Testis (tissue), 3 donors: Measurements from ENCODE around the gene P2RY11. TPM values are rescaled to one million over a fixed set of nuclear protein-coding genes. Genes with fewer than 3 reads are reported as not detected.

ENCODE experiments used
- DNase-seq: peaks from one replicate; pipeline ENCODE4 v3.0.0-alpha.2; 2019
- H3K27ac ChIP-seq, 2 donors: fragments of 200-600 bp; sonication (generic); one replicate each; pipeline ENCODE4 v1.5.1; 2019
- H3K27me3 ChIP-seq: fragments of 200-600 bp; sonication (generic); one replicate; pipeline ENCODE4 v1.5.1; 2019
- H3K36me3 ChIP-seq: fragments of 200-600 bp; sonication (generic); one replicate; pipeline ENCODE4 v1.5.1; 2017; ENCODE audit warnings: low read depth; ENCODE audit errors: missing control alignments
- H3K4me1 ChIP-seq: fragments of 200-600 bp; sonication (generic); one replicate; pipeline ENCODE4 v1.5.1; 2019
- H3K4me3 ChIP-seq, 2 donors: fragments of 200-600 bp; sonication (generic); one replicate each; pipeline ENCODE4 v1.5.1; 2017 to 2019
- H3K9me3 ChIP-seq: fragments of 200-600 bp; sonication (generic); one replicate; pipeline ENCODE4 v1.5.1; 2017
- POLR2A ChIP-seq: fragments of 450-650 bp; IDR thresholded peaks from one replicate; pipeline ENCODE4 v1.6.1; 2017; ENCODE audit warnings: antibody characterized with exemption, mild to moderate bottlenecking, moderate library complexity
- WGBS, 2 donors: methylation state at CpG; one replicate each; pipeline ENCODE4 v1.1.5; 2018; 5-methylcytosine and 5-hydroxymethylcytosine counted together
- intact Hi-C: fragments of 100-400 bp; cut with DNase I; formaldehyde crosslinking; loops from one replicate; pipeline ENCODE4 v1.15.1; 2023; ENCODE audit warnings: low total_unique reads
- polyA plus RNA-seq: library from polyadenylated mRNA; stranded (reverse); fragments of 350-450 nt; fragmentation: Illumina TruSeq; extraction: RNeasy Lipid Tissue Mini Kit (QIAGEN cat#74804); gene quantifications from one replicate; pipeline ENCODE4 v1.2.3, GENCODE V29; 2014; ENCODE audit warnings: low read depth, low replicate concordance; ENCODE audit not compliant: insufficient read depth
- total RNA-seq, 2 donors: library from RNA; depleted of rRNA; stranded (reverse); fragments of >200 nt; gene quantifications; one replicate each; pipeline ENCODE4 v1.2.3, GENCODE V29; 2016
- TF ChIP-seq, protein P1 (sequence below), 3 experiments: fragments of 450-650 bp in 2 of 3; fragments of 200-600 bp in 1 of 3; sonication (generic) in 1 of 3; IDR thresholded peaks; one replicate each; pipeline ENCODE4 v1.5.1; 2016 to 2019; ENCODE audit warnings: antibody characterized with exemption in 3 of 3, mild to moderate bottlenecking in 2 of 3, moderate library complexity in 1 of 3

P2RY11 gene
- total and polyA plus RNA-seq, 3 donors from 2014 or later, result 16.3 to 27.8 (median 25.0) TPM

DNA sequence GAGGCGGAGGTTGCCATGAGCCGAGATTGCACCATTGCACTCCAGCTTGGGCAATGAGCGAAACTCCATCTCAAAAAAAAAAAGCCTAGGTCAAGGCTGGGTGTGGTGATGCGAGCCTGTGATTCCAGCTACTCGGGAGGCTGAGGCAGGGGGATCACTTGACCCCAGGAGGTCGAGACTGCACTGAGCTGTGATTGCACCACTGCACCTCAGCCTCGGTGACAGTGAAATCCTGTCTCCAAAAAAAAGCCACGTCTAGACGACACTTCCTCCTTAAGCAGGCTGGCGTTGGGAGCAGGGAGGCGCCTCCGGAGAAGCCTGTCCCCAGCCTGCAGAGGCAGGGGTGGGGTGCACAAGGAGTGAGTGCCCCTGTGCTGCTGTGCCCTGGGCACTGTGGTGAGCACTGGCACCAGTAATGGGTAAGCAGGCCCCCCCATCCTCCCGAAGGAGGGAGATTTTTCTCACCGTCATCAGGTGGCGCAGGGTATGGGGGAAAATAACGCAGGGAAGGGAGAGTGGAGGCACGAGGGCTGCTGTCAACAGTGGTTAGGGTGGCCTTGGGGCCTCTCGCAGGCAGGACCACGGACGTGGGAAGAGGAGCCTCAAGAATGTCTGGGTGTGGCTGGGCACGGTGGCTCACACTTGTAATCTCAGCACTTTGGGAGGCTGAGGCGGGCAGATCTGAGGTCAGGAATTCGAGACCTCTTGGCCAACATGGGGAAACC, 706 bp downstream of the P2RY11 start:
- no peak overlapping the region for H3K4me3 ChIP-seq
- H3K9me3 ChIP-seq, result no peaks in the 10 kb centered on the region
- 61 to 66% methylated on average over 17 to 23 of the region's 23 CpGs for WGBS, 2 donors
- TF ChIP-seq, protein P1, sequence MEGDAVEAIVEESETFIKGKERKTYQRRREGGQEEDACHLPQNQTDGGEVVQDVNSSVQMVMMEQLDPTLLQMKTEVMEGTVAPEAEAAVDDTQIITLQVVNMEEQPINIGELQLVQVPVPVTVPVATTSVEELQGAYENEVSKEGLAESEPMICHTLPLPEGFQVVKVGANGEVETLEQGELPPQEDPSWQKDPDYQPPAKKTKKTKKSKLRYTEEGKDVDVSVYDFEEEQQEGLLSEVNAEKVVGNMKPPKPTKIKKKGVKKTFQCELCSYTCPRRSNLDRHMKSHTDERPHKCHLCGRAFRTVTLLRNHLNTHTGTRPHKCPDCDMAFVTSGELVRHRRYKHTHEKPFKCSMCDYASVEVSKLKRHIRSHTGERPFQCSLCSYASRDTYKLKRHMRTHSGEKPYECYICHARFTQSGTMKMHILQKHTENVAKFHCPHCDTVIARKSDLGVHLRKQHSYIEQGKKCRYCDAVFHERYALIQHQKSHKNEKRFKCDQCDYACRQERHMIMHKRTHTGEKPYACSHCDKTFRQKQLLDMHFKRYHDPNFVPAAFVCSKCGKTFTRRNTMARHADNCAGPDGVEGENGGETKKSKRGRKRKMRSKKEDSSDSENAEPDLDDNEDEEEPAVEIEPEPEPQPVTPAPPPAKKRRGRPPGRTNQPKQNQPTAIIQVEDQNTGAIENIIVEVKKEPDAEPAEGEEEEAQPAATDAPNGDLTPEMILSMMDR (IDR thresholded peaks at IDR 0.05), result no peak
- no peak for TF ChIP-seq POLR2A
- no peaks in the 10 kb centered on the region for H3K36me3 ChIP-seq
- no peak overlapping the region for H3K27ac ChIP-seq
- H3K27me3 ChIP-seq, result no peaks in the 10 kb centered on the region
- H3K4me1 ChIP-seq, result peaks cover under 1% of the 10 kb centered on the region
- intact Hi-C loops, result loop anchor here (10.0 kb wide), 1 partner anchor 133 kb away; no protein-coding TSS in a partner anchor
- no peak for DNase-seq

DNA sequence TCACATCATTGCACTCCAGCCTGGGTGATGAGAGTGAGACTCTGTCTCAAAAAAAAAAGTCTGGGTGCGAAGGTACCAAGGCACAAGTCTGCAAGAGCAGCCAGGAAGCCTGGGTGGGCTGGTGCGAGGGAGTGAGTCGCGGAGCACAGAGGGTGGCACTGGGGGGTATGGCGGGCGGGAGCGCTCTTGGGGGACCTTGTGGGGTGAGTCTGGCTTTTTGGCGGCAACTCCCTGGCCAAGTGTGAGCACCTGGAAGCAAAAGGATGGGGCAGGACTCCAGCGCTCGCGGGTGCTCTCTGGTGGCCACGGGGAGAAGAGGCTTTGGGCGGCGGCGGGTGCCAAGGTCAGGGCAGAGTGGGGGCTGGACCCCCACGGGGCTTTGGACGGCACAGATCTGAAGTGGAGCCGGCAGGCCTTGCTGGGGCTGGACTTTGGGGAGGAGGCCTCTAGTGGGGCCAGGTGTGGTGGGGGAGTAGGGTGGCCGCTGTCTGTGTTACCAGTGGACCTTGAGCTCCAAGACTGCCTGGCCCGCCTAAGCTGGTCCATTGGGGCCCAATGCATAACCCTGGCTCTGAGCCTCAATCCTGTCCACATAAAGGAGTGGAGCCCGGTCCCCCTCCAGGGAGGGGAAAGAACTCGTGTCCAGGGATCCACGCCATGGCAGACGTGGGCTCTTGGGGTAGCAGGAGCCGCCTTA, 1.6 kb downstream of the P2RY11 start:
- no peaks in the 10 kb centered on the region for H3K27me3 ChIP-seq
- H3K4me1 ChIP-seq, result no peaks in the 10 kb centered on the region
- no peak overlapping the region for H3K4me3 ChIP-seq
- TF ChIP-seq, protein P1 (IDR thresholded peaks at IDR 0.05), result peak; percentile 11 to 50 (median 39)
- TF ChIP-seq POLR2A, result no peak
- no peaks in the 10 kb centered on the region for H3K9me3 ChIP-seq
- intact Hi-C loops, result loop anchor here (10.0 kb wide), 1 partner anchor 132 kb away; no protein-coding TSS in a partner anchor
- WGBS, 2 donors, result 35 to 68% methylated on average over 8 to 25 of the region's 25 CpGs
- no peak overlapping the region for H3K27ac ChIP-seq
- H3K36me3 ChIP-seq, result no peaks in the 10 kb centered on the region
- DNase-seq, result peak; percentile 41

DNA sequence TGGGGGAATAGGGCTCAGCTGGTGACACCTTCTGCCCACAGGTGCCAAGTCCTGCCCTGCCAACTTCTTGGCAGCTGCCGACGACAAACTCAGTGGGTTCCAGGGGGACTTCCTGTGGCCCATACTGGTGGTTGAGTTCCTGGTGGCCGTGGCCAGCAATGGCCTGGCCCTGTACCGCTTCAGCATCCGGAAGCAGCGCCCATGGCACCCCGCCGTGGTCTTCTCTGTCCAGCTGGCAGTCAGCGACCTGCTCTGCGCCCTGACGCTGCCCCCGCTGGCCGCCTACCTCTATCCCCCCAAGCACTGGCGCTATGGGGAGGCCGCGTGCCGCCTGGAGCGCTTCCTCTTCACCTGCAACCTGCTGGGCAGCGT, 2.1 kb downstream of the P2RY11 start:
- Histone ChIP-seq H3K27ac (no peak overlapping the region), H3K4me3 (no peak overlapping the region), H3K36me3 (no peaks in the 10 kb centered on the region), H3K27me3 (no peaks in the 10 kb centered on the region), H3K9me3 (no peaks in the 10 kb centered on the region), H3K4me1 (peaks cover 2% of the 10 kb centered on the region)
- intact Hi-C loops, result loop anchor here (10.0 kb wide), 1 partner anchor 131 kb away; no protein-coding TSS in a partner anchor
- DNase-seq, result no peak
- 83 to 84% methylated on average over 11 to 18 of the region's 19 CpGs for WGBS, 2 donors
- TF ChIP-seq POLR2A, result no peak
- TF ChIP-seq, protein P1 (IDR thresholded peaks at IDR 0.05), result no peak

DNA sequence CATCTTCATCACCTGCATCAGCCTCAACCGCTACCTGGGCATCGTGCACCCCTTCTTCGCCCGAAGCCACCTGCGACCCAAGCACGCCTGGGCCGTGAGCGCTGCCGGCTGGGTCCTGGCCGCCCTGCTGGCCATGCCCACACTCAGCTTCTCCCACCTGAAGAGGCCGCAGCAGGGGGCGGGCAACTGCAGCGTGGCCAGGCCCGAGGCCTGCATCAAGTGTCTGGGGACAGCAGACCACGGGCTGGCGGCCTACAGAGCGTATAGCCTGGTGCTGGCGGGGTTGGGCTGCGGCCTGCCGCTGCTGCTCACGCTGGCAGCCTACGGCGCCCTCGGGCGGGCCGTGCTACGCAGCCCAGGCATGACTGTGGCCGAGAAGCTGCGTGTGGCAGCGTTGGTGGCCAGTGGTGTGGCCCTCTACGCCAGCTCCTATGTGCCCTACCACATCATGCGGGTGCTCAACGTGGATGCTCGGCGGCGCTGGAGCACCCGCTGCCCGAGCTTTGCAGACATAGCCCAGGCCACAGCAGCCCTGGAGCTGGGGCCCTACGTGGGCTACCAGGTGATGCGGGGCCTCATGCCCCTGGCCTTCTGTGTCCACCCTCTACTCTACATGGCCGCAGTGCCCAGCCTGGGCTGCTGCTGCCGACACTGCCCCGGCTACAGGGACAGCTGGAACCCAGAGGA, 2.6 kb downstream of the P2RY11 start:
- Histone ChIP-seq H3K4me3 (no peak overlapping the region), H3K9me3 (no peaks in the 10 kb centered on the region), H3K27ac (no peak overlapping the region), H3K4me1 (peaks cover 7% of the 10 kb centered on the region), H3K36me3 (no peaks in the 10 kb centered on the region), H3K27me3 (no peaks in the 10 kb centered on the region)
- intact Hi-C loops, result loop anchor here (10.0 kb wide), 1 partner anchor 131 kb away; no protein-coding TSS in a partner anchor
- DNase-seq, result no peak
- no peak for TF ChIP-seq POLR2A
- TF ChIP-seq, protein P1 (IDR thresholded peaks at IDR 0.05), result no peak
- 92 to 93% methylated on average over 8 to 34 of the region's 43 CpGs for WGBS, 2 donors
